WTC11 (cell line): ENCODE measurements around the gene ETFB.

ENCODE experiments used
- CBFB ChIP-seq: sonication (generic); formaldehyde crosslinking; IDR thresholded peaks from 2 replicates; pipeline ENCODE4 v1.8.1; 2022; ENCODE audit warnings: mild to moderate bottlenecking, low read depth, missing genetic modification reagents
- CREM ChIP-seq: sonication (generic); formaldehyde crosslinking; IDR thresholded peaks from 2 replicates; pipeline ENCODE4 v1.8.1; 2022; ENCODE audit warnings: mild to moderate bottlenecking, missing genetic modification reagents, moderate library complexity
- CTCF ChIP-seq: fragments of 200-600 bp; IDR thresholded peaks from 2 replicates; pipeline ENCODE4 v1.8.0; 2022; ENCODE audit warnings: antibody characterized with exemption
- E2F1 ChIP-seq: sonication (generic); formaldehyde crosslinking; IDR thresholded peaks from 2 replicates; pipeline ENCODE4 v1.8.0; 2022; ENCODE audit warnings: mild to moderate bottlenecking, missing genetic modification reagents
- GABPB1 ChIP-seq: sonication (generic); formaldehyde crosslinking; IDR thresholded peaks from 2 replicates; pipeline ENCODE4 v1.8.1; 2023; ENCODE audit warnings: mild to moderate bottlenecking, missing genetic modification reagents
- JUN ChIP-seq: sonication (generic); formaldehyde crosslinking; IDR thresholded peaks from 2 replicates; pipeline ENCODE4 v1.8.0; 2023; ENCODE audit warnings: mild to moderate bottlenecking, missing genetic modification reagents
- TEAD4 ChIP-seq: sonication (generic); formaldehyde crosslinking; IDR thresholded peaks from 2 replicates; pipeline ENCODE4 v1.8.0; 2022; ENCODE audit warnings: mild to moderate bottlenecking, missing genetic modification reagents
- ZNF138 ChIP-seq: sonication (generic); formaldehyde crosslinking; conservative IDR thresholded peaks from 2 replicates; pipeline ENCODE4 v1.8.1; 2022; ENCODE audit warnings: mild to moderate bottlenecking, moderate library complexity, missing genetic modification reagents
- TF ChIP-seq, protein P1 (sequence below): sonication (generic); formaldehyde crosslinking; IDR thresholded peaks from 2 replicates; pipeline ENCODE4 v1.8.1; 2023; ENCODE audit warnings: mild to moderate bottlenecking, missing genetic modification reagents, moderate library complexity
- TF ChIP-seq, protein P2 (sequence below): sonication (generic); formaldehyde crosslinking; conservative IDR thresholded peaks from 2 replicates; pipeline ENCODE4 v1.8.1; 2022; ENCODE audit warnings: mild to moderate bottlenecking, missing genetic modification reagents
- TF ChIP-seq, protein P3 (sequence below): sonication (generic); formaldehyde crosslinking; IDR thresholded peaks from 2 replicates; pipeline ENCODE4 v1.8.1; 2022; ENCODE audit warnings: low read depth, missing genetic modification reagents, borderline replicate concordance
- TF ChIP-seq, protein P4 (sequence below): sonication (generic); formaldehyde crosslinking; IDR thresholded peaks from 2 replicates; pipeline ENCODE4 v1.8.1; 2023; ENCODE audit warnings: mild to moderate bottlenecking, missing genetic modification reagents

DNA sequence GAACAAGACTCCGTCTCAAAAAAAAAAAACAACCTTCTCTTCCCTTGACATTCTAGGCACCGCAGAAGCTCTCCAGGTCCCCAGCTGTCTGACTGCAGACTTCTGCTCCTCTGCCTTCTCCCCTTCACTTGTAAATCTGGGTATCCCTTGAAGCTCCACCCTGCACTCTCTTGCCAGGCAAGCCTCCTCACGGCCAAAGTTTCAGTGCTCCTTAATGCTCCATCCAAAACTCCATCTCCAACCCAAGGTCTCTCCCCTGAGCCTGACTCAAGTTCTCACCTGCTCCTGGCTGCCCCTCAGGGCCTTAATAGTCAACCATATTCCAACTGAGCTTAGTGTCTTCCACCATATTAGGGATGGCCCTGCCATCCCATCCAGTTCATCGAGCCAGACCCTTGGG is 4.0 kb upstream of the ETFB start:
- TF ChIP-seq GABPB1 (CRISPR knock-in tag) (no peak), CBFB (CRISPR knock-in tag) (no peak), CTCF (no peak), E2F1 (CRISPR knock-in tag) (no peak), JUN (CRISPR knock-in tag) (no peak), ZNF138 (CRISPR knock-in tag) (no peak), TEAD4 (CRISPR knock-in tag) (no peak), CREM (CRISPR knock-in tag) (no peak)
- TF ChIP-seq, protein P1, sequence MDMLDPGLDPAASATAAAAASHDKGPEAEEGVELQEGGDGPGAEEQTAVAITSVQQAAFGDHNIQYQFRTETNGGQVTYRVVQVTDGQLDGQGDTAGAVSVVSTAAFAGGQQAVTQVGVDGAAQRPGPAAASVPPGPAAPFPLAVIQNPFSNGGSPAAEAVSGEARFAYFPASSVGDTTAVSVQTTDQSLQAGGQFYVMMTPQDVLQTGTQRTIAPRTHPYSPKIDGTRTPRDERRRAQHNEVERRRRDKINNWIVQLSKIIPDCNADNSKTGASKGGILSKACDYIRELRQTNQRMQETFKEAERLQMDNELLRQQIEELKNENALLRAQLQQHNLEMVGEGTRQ (CRISPR knock-in tag): no peak
- TF ChIP-seq, protein P2, sequence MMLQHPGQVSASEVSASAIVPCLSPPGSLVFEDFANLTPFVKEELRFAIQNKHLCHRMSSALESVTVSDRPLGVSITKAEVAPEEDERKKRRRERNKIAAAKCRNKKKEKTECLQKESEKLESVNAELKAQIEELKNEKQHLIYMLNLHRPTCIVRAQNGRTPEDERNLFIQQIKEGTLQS (CRISPR knock-in tag): no peak
- TF ChIP-seq, protein P3, sequence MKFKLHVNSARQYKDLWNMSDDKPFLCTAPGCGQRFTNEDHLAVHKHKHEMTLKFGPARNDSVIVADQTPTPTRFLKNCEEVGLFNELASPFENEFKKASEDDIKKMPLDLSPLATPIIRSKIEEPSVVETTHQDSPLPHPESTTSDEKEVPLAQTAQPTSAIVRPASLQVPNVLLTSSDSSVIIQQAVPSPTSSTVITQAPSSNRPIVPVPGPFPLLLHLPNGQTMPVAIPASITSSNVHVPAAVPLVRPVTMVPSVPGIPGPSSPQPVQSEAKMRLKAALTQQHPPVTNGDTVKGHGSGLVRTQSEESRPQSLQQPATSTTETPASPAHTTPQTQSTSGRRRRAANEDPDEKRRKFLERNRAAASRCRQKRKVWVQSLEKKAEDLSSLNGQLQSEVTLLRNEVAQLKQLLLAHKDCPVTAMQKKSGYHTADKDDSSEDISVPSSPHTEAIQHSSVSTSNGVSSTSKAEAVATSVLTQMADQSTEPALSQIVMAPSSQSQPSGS (CRISPR knock-in tag): no peak
- TF ChIP-seq, protein P4, sequence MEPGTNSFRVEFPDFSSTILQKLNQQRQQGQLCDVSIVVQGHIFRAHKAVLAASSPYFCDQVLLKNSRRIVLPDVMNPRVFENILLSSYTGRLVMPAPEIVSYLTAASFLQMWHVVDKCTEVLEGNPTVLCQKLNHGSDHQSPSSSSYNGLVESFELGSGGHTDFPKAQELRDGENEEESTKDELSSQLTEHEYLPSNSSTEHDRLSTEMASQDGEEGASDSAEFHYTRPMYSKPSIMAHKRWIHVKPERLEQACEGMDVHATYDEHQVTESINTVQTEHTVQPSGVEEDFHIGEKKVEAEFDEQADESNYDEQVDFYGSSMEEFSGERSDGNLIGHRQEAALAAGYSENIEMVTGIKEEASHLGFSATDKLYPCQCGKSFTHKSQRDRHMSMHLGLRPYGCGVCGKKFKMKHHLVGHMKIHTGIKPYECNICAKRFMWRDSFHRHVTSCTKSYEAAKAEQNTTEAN (CRISPR knock-in tag): no peak
